Islet of Langerhans (tissue), 1 donor: ENCODE measurements around the gene CCDC102B.
"Not testable (repeated sequence)": the region's sequence is repeated elsewhere in the genome, so short reads cannot be mapped to it uniquely, and the experiment has no call there.

ENCODE experiments used
- FAIRE-seq: peaks from one replicate; lab custom pipeline; 2011; peaks lifted over from hg19 to GRCh38; lab: Jason Lieb, UNC

CCDC102B gene

GRCh38 chr18:68979737-68980136 is 181.9 kb downstream of the CCDC102B start:
- no peak for FAIRE-seq

- FAIRE-seq, result no peak
Measured at GRCh38 chr18:68983126-68983525, 185.2 kb downstream of the CCDC102B start.

- no peak for FAIRE-seq
Measured at GRCh38 chr18:68984342-68984741, 186.5 kb downstream of the CCDC102B start.

GRCh38 chr18:68985172-68985820 is 187.4 kb downstream of the CCDC102B start:
- no peak for FAIRE-seq

DNA sequence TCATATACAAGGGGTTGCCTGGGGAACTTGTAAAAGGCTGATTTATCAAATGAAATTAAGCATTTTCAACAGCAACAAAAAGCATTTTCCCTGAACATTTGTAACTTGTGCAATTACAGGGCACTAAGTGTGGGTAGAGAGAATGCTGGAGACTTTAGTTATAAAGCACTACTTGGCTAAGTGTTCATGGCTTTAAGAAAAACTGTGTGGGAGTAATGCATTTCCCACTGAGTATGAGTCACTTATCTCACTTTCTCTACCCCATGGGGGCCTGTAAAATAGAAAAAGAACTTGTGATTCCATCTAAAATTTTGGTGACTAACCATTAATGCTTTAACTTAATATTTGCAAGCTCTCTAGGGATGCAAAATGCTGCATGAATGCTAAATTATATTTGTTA is 193.4 kb downstream of the CCDC102B start:
- FAIRE-seq, result no peak

DNA sequence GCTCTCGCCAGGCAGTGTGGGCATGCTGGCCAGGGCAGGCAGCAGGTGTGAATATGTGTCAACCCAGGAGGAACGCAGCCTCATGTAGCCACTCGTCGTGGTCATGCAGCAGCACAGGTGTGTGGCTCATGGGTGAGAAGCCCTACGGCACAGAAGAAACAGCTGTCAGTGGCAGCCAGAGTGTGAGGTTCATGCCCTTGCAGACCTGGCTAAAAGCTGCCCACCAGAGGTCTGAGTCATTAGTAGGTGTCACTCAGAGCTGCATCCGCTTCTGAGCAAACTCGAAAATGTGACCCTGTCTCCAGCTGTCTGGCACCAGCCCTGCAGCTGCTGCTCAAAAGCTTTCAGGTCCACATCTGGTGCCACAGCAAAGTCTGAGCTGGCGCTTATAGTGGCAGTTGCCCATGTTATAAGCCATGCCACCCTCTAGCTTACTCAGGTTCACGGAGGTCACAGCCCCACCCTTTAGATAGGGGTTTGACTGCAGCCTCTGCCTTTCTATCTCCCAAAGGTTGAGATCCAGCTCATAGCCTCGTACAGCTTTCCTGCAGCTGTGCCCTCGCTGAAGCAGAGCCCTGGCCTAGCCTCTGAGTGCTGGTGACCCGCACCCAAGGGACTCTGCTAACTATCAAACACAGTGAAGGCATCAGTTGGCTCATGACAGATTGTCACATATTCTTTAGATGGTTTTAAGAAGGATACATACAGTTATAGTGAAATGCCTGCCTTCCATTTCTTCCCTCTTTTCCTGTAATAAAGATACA is 195.0 kb downstream of the CCDC102B start:
- no peak for FAIRE-seq

DNA sequence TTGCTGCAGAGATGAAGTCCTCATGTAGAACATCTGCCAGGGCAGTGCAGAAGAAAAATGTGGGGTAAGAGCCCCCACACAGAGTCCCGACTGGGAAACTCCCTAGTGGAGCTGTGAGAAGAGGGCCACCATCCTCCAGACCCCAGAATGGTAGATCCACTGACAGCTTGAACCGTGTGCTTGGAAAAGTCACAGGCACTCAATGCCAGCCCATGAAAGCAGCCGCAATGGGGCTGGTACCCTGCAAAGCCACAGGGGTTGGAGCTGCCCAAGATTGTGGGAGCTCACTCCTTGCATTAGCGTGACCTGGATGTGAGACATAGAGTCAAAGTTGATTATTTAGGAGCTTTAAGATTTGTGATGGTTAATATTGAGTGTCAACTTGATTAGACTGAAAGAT is 197.8 kb downstream of the CCDC102B start:
- no peak for FAIRE-seq

- FAIRE-seq, result no peak
Measured at GRCh38 chr18:68997845-68998244, 200.0 kb downstream of the CCDC102B start.

DNA sequence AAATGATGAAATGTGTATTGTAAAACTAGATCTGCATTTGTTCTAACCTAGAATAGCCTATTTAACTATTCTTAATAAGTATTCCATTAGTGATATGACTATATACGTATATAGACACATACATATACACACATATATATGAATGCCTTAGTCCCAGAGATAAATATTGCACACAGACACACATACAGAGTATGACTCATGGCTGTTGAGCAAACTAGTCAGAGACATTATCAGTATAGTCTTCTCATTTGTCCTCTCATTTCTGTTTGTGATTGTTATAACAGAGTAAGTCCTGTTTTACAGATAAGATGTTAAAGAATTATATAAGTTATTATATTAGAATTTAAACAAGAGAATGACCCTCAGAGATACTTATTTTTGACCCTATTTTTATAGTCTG is 202.5 kb downstream of the CCDC102B start:
- no peak for FAIRE-seq

DNA sequence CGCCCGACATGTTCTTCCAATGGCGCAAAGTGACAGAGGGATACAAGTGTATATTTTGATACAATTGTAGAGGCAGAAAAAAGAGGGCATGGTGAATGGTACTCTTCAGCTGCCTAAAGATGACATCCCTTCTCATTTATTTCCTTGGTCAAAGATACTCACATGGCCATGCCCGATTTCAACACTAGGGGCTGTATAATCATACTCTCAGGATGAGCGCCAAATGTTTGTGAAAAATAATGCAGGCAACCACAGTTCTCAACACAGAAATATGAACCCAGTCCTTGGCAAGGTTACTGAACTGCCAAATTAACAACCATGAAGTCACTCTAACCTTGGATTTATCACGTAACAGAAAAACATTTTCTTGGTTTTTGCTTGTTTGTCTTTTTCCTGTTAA is 204.4 kb downstream of the CCDC102B start:
- FAIRE-seq, result no peak

- not testable (repeated sequence) for FAIRE-seq
Measured at GRCh38 chr18:69006212-69006611, 208.3 kb downstream of the CCDC102B start.

- FAIRE-seq, result no peak
Measured at GRCh38 chr18:69008538-69008937, 210.7 kb downstream of the CCDC102B start.

- no peak for FAIRE-seq
Measured at GRCh38 chr18:69021211-69021805, 223.4 kb downstream of the CCDC102B start.

- no peak for FAIRE-seq
Measured at GRCh38 chr18:69022426-69022825, 224.5 kb downstream of the CCDC102B start.

GRCh38 chr18:69031571-69031970 is 233.7 kb downstream of the CCDC102B start:
- no peak for FAIRE-seq

GRCh38 chr18:69032009-69032408 is 234.1 kb downstream of the CCDC102B start:
- FAIRE-seq, result no peak

DNA sequence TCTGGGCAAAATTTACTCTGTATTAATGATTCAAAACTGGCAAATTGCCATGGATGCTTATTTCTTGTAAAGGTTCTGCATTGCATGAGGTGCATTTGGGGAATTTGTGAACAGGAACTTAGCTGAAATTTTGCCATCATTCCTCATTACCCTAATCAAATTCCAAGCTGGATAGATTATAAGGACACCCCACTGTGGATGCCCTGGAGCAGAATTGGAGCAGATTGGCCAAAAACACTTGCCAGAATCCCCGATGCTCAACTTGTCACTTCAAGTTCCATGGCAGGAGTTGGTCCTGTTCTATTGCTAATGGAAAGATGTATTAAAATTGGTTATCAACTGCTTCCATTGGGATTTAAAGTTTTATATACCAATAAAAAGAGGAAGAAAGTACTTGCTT is 237.9 kb downstream of the CCDC102B start:
- FAIRE-seq, result no peak

- no peak for FAIRE-seq
Measured at GRCh38 chr18:69044215-69044614, 246.3 kb downstream of the CCDC102B start.

- no peak for FAIRE-seq
Measured at GRCh38 chr18:69064063-69064462, 266.2 kb downstream of the CCDC102B start.

- FAIRE-seq, result no peak
Measured at GRCh38 chr18:69067048-69067447, 269.2 kb downstream of the CCDC102B start.

GRCh38 chr18:69071680-69072079 is 273.8 kb downstream of the CCDC102B start:
- FAIRE-seq, result no peak

DNA sequence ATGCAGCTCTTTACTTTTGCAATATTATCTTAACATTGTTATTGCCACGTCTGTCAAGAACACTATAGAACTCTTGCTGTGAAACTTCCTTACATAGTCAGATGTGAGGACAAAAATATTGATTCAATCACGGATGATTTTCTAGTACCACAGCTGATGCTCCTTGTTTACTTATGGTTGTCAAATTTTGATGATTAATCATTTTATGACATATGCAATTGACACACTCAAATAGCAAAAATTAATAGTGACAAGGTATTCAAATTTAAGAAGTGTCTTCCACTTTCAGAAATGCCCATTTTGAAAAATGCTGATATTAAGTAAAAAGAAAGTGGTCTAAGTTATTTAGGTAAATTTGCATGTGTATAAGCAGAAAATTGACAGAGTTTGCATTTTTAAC is 284.0 kb downstream of the CCDC102B start:
- FAIRE-seq, result no peak

- no peak for FAIRE-seq
Measured at GRCh38 chr18:69082499-69082898, 284.6 kb downstream of the CCDC102B start.

DNA sequence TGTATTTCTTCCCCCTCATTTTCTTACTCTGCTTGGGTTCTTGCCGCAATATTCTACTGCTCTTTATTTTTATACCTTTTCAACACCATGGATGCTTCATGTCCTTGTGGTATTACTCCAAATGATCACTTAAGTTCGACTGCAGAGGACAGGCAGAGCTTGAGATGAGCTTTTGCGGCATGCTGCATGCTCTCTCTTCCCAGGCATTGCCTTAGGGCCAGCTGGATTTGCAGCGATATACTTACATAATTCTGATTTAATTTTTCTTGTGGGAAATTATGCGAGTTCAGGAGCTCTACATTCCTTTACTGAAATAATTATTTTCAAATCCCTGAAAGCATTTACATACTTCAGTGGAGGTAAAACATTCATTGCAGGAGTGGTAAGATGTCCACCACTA is 288.1 kb downstream of the CCDC102B start:
- FAIRE-seq, result no peak
